SKM-1 treated with dmso at 0.1 percent for 144 hours (cell line): ENCODE results near the gene TSPAN9.

Source experiments
- DNase-seq: peaks from one replicate; lab custom pipeline; 2025; ENCODE audit not compliant: unreplicated experiment; lab: John Stamatoyannopoulos, UW

TSPAN9 gene

GRCh38 chr12:3202734-3203446 lies 125.7 kb downstream of the TSPAN9 start:
- DNase-seq: no peak

- DNase-seq: no peak
Measured at GRCh38 chr12:3203713-3204112, 126.5 kb downstream of the TSPAN9 start.

GRCh38 chr12:3204143-3204542 lies 127.0 kb downstream of the TSPAN9 start:
- DNase-seq: no peak

- no peak for DNase-seq
Measured at GRCh38 chr12:3204730-3205531, 127.8 kb downstream of the TSPAN9 start.

- no peak for DNase-seq
Measured at GRCh38 chr12:3205742-3206519, 128.8 kb downstream of the TSPAN9 start.

GRCh38 chr12:3206536-3207072 lies 129.4 kb downstream of the TSPAN9 start:
- no peak for DNase-seq

GRCh38 chr12:3207175-3207574 lies 130.0 kb downstream of the TSPAN9 start:
- DNase-seq: no peak

GRCh38 chr12:3207858-3208257 lies 130.7 kb downstream of the TSPAN9 start:
- DNase-seq: no peak

GRCh38 chr12:3213188-3213587 lies 136.0 kb downstream of the TSPAN9 start:
- no peak for DNase-seq

- DNase-seq: no peak
Measured at GRCh38 chr12:3213768-3214167, 136.6 kb downstream of the TSPAN9 start.

- DNase-seq: no peak
Measured at GRCh38 chr12:3214526-3215365, 137.6 kb downstream of the TSPAN9 start.

GRCh38 chr12:3215410-3215975 lies 138.3 kb downstream of the TSPAN9 start:
- no peak for DNase-seq

- DNase-seq: no peak
Measured at GRCh38 chr12:3216097-3216496, 138.9 kb downstream of the TSPAN9 start.

- no peak for DNase-seq
Measured at GRCh38 chr12:3216726-3217682, 139.8 kb downstream of the TSPAN9 start.

- DNase-seq: no peak
Measured at GRCh38 chr12:3217683-3218079, 140.5 kb downstream of the TSPAN9 start.

- no peak for DNase-seq
Measured at GRCh38 chr12:3218228-3219171, 141.3 kb downstream of the TSPAN9 start.

GRCh38 chr12:3219233-3219632 lies 142.1 kb downstream of the TSPAN9 start:
- DNase-seq: no peak
